Effector CD4-positive, alpha-beta T cell (primary cell): ENCODE data around the gene MYBL2.
"Not testable (repeated sequence)": the region's sequence is repeated elsewhere in the genome, so short reads cannot be mapped to it uniquely, and the experiment has no call there.

ENCODE experiments used
- DNase-seq: peaks from one replicate; pipeline ENCODE4 v3.0.0-alpha.2; 2020

The MYBL2 gene

DNA sequence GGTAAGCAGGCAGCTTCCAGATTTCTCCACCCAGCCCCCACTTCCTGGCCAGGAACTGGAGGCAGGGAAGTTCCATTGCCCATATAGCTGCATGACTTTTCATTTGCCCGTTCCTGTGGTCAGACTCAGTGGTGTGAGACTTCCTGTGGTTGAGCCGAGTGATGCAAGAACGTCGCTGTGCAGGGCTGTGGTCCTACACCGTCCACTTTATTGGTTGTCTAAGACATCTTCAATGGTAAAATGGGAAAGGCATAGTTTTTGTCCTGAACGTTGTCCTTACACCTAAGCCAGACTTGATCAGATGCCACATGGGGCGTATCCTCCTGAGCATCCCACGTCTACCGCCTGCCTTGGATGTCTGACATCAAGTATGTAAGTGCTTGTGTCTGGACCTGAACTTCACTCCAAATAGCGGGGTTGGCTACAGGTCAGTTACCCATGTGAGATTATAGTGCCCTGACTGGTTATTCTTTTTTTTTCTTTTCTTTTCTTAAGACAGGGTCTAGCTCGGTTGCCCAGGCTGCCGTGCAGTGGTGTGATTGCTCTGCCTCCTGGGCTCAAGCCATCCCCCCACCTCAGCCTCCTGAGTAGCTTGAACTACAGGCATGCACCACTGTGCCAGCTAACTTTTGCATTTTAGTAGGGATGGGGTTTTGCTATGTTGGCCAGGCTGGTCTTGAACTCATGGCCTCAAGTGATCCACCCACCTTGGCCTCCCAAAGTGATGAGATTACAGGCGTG is 85.8 kb downstream of the MYBL2 start:
- DNase-seq: no peak

DNA sequence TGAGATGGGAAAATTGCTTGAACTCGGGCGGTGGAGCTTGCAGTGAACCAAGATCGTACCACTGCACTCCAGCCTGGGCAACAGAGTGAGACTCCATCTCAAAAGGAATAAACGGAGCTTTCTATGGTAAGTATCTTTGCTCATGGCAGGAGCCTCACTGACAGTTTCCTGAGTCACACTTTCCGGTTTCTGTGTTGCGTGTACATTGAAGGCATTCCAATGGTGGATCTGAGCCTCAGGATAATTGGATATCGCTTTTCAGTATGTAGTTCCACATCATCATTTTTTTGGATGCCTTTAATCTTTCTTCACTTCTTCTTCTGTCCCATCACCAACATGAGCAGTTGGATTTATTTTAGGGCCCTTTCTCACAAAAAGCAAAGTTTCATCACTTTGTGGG is 88.5 kb downstream of the MYBL2 start:
- DNase-seq: no peak

DNA sequence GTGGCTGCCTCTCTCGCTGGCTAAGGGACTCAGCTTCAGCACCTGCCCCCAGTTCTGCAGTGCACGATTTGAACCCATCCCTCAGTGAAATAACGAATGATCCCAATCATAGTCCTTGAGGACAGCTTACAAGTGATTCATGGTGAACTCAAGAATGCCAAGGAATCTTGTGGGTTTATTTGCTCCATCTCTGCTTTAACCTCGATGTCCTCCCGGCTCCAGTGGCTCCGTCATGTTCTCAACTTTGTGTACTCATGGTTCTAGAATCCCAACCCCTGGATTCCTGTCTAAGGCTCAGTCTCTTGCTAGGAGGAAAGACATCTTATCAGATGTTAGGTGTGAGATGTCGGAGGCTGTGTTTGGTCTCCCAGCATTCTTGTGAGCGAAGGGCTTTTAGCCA is 88.9 kb downstream of the MYBL2 start:
- DNase-seq: no peak

DNA sequence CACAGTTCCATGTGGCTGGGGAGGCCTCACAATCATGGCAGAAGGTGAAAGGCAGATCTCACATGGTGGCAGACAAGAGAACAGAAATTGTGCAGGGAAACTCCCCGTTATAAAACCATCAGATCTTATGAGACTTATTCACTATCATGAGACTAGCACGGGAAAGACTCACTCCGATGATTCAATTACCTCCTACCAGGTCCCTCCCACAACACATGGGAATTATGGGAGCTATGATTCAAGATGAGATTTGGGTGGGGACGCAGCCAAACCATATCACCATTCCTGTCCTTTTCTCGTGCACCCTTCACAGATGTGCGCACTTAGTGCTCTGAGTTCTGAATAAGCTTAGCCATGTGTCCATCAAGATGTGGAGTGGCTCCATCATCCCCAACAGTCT is 91.0 kb downstream of the MYBL2 start:
- not testable (repeated sequence) for DNase-seq

DNA sequence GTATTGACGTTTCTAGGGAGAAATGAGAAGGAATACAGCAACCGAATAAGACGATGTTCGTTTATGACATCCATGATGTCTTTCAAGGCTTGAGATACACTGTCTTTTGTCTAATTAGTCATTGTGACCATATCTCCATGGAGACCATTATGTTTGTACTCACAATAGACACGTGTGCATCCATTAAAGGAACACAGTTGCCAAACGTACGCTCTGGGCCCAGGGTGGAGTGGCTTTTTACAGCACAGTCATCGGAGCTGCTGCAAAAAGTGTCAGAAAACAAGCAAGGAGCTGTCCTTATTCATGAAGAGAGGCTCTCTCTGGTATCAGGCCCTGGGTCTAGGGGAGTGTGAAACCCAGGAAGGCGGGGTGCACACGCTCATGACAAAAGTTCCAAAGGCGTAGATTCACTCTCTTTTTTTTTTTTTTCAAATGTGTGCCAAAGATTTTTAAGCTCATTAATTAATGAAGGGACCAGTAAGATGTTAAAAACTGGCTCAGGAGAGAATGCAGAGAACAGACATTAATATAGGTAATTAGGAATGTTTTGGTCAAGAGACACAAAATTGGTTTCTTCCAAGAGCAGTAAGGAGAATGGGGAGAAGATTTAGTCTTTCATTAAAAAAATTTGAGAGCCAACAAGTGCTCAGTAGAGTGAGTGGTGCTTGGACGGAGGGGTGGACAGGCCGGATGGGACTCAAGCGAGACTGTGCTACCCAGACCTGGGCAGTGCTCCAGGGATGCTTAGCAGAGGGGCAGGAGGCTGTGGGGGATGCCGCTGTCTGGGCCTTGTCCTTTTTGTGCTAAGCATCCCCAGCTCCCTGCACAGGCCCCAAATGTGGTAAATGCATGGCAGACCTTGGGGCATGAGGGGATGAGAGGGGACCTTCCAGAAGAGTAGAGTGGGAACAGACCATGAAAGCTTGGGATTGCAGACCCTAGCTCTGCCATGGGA is 94.7 kb downstream of the MYBL2 start:
- DNase-seq: no peak

DNA sequence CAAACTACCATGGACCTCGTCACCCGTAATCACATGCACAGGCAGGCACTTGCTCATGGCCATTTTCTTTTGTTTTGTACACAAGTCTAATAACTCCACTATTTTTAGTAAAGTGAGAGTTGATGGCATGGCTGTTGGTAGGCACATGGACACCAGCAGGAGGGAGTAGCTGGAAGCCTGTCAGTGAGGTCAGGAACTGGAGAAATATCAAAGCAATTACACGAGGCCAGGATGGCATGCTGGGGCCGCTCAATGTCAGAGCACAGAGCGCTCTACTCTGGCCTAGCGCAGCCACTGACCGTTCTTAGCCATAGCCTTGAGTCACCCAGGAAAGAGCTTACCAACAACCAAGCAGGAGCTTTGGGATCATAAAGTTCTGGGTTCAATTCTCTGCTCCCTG is 96.0 kb downstream of the MYBL2 start:
- no peak for DNase-seq

DNA sequence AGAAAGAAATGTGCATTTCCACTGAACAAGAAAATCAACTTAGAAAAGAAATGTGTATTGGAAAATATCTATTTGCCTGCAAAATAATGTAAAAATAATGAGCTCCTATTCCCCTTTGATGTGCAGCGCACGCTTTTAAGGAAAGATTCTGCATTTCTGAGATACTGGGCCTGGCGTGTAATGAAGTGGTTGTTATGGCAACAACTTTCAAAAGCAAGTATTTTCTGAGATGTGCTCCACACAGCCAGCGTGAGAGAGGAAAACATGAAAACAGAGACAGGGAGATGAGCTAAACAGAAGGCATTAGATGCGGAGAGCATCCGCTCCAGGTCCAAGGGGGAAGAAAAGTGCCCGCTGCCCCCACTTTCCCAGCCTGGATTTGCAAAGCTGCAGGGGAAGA is 99.0 kb downstream of the MYBL2 start:
- no peak for DNase-seq
